ENCODE results near the gene TMEM125.

TMEM125 gene

DNA sequence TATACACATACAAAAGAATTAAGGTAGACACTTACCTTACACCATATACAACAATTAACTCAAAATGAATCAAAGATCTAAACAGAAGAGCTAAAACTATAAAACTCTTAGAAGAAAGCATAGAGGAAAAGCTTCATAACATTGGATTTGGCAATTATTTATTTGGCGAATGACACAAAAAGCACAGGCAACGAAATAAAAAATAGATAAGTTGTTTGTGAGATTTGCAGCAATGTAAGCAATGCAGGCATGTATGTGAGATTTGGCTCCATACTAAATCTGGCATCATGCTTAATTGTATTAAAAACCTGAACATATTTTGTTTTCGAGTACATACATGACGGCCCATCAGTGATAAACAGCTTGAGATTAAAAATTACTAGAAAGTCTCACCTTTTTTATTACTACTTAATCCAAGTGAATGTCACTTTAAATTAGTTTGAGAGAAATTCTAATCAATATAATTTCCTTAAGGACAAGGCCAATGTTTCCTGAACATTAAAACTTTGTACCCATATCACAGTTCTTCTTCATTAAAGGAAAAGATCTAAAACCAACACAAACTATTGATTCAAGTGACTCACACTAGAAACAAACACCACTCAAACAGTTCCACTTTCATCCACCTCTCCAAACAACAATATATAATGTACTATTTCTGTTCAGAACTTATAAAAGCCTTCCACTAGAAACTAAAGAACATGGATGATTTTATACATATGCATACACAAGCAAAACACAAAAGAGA, 23.1 kb upstream of the TMEM125 start:
- H3K4me3 ChIP-seq (ENCODE audit: low read depth, low read length): no peak overlapping the region

DNA sequence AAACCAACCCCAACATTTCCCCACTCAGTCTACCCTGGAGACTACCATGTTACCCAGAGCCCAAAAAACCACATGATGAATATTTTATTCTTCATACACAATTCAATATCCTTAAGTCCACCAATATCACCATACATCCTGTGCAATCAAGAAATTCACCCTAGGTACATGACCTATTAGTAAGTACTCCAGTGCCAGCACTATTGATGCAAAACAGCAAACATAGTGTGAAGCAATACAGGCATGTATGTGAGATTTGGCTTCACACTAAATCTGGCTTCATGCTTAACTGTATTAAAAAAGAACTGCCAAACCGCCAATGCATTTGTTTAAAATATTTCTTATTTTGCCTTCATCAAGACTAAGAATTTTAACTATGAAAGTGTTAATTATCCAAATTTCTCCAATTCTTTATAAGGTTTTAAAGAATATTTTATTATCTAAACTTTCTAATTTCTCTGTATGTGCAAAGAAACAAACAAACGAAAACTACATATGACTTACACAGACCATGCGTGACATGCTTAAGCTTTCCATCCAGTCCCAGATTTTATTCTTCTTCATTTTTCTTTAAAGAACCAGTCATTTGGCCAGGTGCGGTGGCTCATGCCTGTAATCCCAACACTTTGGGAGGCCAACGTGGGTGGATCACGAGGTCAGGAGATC, 22.4 kb upstream of the TMEM125 start:
- H3K4me3 ChIP-seq (ENCODE audit: low read depth, low read length): no peak overlapping the region

DNA sequence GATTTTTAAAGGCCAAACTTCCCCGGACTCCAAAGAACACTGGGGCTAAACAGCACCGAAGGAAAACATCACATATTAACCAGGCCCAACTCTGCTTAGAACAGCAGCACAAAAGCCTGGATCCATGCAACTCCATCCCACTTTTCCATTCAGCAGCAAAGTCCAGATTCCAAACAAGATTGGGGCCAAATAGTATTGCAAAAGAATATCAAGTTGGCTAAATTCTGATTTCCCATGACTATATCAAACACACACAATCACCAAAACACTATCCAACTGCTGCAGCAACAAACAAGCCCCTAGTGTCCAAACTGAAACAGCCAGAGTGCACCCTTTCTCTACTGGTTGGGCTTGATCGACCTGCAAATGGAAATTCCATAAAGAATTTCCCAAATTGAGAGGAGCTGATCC, 19.4 kb upstream of the TMEM125 start:
- H3K4me3 ChIP-seq (ENCODE audit: low read depth, low read length): no peak overlapping the region

DNA sequence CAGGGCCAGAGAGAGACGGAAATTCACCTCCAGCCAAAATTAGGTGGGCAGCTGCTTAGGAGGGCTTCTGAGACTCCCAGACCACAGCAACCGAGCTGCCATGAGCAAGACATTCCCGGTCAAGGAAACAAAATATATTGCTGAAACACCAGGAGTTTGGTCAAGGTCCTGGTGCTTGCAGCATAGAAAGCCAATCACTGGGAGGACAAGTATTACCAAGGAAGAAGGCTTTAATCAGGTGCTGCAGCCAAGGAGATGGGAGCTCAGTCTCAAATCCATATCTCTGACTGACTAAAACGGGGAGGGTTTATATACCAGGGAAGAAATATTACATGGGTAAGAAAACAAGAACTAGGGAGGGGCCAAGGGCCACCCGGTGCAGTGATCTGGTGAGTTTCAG, 18.8 kb upstream of the TMEM125 start:
- no peak overlapping the region for H3K4me3 ChIP-seq (ENCODE audit: low read depth, low read length)

DNA sequence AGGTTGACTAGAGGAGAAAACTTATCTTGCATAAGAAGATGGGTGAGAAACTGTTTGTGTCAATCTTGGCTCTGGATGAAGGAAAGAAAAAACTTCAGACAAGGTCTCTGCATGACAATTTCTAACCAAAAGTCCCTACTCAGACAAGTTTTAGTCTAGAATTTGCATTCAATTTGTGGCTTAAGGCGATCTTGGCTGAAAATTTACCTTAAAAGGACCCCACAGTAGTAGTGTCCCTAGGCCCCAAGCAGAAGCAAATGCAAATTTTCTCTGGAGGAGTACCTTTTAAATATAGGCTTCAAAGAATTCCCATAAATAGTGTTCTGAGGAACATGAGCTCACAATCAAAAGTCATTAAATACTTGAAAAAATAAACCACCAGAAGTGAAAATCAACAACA, 17.6 kb upstream of the TMEM125 start:
- no peak overlapping the region for H3K4me3 ChIP-seq (ENCODE audit: low read depth, low read length)

DNA sequence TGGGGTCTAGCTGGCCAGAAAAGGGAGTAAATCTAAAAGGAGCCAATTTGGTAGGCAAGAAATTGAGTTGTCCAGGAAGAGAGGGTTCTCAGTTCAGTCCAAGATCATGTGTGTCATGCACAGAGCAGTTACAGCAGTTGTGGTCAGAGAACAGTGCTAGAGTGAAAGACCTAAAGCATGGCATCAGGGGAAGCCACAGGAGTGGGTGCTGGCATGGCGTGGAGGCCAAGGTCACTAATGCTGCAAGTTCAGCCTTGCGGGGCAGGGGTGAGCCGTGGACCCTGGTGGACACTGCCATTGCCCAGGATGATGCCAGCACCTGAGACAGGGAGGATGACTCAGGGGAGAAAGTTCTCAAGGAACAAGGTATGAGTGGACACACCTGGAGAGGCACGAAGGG, 16.6 kb upstream of the TMEM125 start:
- no peak overlapping the region for H3K4me3 ChIP-seq (ENCODE audit: low read depth, low read length)

DNA sequence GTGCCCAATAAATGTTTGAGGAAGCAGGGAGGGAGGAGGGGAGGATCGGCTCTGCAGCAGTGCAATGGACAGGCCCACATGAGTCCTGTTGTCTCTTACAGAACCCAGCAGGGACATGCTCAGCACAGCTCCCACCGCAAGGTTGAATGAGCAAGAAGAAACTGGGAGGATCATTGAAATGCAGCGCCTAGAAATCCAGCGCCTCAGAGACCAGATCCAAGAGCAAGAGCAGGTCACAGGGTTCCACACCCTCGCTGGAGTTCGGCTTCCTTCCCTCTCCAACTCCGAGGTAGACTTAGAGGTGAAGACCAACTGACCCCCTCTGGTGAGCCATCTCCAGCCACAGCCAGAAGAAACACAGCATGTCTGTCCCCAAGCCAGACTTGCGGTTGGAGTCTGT, 15.9 kb upstream of the TMEM125 start:
- no peak overlapping the region for H3K4me3 ChIP-seq (ENCODE audit: low read depth, low read length)

DNA sequence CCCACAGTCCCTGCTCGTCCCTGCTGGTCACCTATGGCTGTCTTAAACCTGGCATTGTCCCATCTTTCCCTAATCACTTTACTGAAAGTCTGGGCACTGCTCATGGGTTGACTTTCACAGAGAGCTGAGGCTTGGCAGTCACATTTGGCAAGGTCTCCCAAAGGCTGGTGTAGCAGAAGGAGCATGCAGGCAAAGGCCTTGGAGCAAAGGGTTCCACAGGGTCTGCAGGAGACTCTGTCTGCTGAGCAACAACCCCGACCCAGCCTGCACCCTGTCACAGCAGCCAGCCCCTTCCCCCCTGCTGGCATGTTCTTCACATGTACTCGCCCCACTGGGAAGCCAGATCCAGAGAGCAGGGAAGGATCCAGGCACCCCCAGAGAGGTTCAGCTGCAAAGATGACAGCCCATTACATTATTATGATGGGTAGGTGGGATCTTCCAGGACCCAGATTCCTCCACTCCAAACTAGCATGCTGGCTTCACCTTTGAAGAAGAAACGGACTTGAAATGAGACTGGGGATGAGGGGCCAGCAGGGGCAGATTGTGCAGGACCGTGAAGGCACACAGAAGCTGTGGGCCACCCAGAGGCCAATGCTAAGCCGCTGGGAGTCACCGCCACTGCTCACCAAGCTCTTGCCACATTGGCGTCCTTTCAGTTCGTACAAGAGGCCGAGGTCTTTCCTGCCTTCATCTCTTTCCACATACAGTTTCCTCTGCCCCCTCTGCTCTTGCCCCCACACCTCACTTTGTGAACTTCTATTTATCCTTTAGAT, 14.2 kb upstream of the TMEM125 start:
- H3K4me3 ChIP-seq (ENCODE audit: low read depth, low read length): no peak overlapping the region

DNA sequence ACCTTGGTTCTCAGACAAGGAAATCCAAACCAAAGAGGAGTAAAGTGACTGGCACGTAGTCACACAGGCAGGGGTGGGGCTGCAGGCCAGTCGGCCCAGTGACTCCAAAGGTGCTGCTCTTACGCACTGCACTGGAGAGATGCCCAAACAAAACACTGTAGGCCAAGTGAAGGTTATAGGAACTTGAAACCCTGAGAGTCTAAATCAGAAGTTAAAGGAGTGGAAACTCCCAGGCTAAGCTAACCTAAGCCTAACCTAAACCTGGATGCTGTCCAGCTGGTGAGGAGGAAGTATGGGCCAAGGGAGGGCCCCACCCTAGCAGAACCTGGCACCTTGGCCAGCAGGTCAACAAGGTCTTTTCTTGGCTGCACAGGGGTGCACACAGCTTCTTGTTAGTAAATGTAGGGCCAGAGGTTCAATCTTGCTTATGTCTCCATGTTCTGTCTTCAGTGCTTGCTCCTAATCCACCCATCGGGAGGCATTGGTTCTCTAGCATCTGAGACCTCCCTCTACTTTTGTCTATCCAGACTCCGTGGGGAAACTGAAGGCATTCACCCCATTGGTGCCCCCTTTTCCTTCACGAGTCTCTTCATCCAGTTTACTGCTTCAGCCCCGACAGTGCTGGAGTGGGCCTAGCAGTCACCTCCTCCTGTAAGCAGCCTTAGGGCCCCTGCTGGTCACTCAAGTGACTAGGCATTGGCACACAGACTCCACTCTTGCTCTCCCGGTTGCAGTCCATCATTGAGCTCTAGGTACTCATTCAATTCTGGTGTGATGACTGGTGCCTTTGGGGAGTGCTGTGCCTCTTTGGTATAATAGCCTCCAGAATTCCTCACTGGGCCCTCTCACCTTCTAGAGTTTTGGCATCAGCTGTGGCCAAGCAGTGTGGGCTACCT, 12.9 kb upstream of the TMEM125 start:
- no peak overlapping the region for H3K4me3 ChIP-seq (ENCODE audit: low read depth, low read length)

DNA sequence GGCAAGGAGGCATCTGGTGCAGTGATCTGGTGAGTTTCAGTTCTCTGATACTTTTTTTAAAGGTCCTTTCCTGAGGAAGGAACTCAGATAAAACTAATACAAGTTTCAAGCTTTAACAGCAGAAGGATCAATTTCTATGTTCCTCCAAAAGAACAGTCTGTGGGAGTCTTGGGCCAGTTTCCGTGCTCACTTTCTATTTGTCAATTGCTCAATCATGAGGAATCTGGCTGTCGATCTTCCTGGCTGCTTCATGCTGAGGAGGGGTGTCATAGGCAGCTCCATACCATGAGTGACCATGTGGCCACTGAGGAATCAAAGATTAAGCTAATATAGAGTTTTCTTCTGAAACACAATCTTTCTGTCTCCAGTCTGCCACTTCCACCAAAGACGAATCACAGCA, 11.4 kb upstream of the TMEM125 start:
- no peak overlapping the region for H3K4me3 ChIP-seq (ENCODE audit: low read depth, low read length)

DNA sequence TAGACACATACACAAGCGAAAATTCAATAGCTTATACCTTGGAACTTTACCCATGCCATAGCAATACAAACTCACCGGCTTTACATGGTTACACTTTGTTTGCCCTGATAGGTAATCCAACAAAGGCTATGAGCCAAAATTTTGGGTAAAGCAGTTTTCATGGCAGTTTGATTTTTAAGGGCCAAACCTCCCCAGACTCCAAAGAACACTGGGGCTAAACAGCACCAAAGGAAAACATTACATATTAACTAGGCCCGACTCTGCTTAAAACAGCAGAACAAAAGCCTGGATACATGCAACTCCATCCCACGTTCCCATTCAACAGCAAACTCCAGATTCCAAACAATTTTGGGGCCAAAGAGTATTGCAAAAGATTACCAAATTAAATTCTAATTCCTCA, 4.4 kb upstream of the TMEM125 start:
- no peak overlapping the region for H3K4me3 ChIP-seq (ENCODE audit: low read depth, low read length)

DNA sequence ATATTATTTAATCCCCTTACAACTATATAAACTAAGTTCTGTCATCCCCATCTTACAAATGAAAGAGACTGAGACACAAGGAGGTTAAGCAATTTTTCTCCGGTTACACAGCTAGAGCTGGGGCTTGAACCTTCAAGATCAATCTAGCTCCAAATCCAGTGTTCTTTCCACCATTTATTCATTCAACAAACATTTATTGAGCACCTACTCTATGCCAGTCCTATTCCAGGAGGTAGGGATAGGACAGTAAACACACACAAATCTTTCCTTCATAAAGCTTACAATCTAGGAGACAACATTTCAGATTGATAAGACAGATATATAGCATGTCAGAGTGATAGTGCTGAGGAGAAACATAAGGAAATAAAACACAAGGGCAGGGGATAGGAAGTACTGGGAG, 2.9 kb upstream of the TMEM125 start:
- no peak overlapping the region for H3K4me3 ChIP-seq (ENCODE audit: low read depth, low read length)

DNA sequence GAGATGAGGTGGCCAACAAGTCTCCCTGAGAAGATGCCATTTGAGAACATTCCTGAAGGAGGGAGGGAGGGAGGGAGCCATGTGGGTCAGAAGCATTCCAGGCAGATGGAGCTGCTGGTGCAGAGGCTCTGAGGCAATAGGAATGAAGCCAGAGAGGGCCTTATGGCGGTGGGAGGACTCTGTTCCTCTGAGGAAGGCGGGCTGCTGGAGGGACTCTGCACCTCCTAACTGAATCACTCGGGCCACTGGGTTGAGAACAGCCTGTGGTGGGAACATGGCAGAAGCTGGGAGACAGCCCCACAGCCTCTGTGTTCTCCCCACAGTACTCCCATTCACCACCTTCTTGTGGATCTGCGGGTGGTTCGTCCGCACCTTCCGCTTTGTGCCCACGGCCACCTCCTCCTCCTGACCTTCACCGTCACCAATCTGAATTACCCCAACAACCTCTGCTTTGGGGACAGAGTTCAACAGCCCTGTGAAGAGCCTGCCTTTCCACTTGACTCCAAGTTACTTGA, 2.4 kb upstream of the TMEM125 start:
- H3K4me3 ChIP-seq (ENCODE audit: low read depth, low read length): no peak overlapping the region

DNA sequence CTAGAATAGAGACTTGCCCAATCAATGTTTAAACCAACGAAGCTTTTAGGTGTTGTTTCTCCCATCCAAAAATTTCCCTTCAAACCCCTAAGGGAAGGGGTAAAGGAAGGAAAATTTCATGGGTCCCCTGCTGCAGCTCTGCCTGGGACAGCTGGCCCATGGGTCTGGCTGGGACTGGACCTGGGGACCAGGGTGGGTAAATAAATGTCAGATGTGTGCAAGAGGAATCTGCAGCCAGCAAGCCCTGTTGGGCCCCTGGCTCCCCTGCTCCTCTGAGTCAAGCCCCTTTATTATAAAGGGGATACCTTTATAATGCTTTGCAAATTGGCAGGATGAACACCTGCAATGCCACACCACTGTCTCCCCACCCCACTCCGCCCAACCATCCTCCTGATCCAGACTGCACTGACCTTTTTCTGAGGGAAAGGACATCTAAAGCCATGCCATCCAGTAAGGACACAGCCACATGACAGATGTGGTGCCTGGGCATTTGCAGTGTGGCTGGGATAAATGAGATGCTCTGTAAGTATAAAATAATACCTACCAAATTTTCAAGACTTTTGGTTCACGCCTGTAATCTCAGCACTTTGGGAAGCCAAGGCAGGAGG, 1.9 kb upstream of the TMEM125 start:
- no peak overlapping the region for H3K4me3 ChIP-seq (ENCODE audit: low read depth, low read length)

DNA sequence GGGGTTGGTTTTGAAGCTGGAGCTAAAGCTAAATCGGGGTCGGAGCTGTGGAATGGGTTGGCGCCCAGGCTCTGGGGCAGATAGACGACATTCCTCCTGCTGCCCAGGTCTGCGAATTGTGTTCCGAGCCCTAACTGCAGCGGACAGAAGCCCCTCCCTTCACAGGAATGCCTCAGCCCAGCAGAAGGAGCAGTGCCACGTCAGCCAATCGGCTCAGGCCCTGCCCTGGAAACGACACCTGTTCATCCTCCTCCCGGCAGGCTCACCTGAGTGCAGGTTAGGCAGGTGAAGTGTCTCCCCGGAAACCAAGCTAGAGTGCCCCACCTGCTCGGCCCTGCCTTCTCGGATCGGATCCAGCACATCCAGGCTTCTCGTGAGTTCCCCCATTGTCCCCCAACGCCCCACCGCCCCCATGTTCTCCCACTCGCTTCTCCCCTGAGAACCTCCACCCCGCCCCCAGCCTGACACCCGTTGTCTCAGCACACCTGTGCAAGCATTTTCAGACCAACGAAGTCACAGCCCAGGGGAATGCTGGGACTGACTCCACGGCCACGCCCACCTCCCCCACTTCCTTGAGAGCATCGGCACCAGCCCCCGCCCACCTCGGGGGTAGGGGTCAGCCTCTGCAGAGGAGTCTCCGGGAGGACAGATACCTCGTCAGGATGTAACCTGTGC, 775 bp downstream of the TMEM125 start:
- peak overlapping the region; percentile 50 for H3K4me3 ChIP-seq (ENCODE audit: low read depth, low read length)

DNA sequence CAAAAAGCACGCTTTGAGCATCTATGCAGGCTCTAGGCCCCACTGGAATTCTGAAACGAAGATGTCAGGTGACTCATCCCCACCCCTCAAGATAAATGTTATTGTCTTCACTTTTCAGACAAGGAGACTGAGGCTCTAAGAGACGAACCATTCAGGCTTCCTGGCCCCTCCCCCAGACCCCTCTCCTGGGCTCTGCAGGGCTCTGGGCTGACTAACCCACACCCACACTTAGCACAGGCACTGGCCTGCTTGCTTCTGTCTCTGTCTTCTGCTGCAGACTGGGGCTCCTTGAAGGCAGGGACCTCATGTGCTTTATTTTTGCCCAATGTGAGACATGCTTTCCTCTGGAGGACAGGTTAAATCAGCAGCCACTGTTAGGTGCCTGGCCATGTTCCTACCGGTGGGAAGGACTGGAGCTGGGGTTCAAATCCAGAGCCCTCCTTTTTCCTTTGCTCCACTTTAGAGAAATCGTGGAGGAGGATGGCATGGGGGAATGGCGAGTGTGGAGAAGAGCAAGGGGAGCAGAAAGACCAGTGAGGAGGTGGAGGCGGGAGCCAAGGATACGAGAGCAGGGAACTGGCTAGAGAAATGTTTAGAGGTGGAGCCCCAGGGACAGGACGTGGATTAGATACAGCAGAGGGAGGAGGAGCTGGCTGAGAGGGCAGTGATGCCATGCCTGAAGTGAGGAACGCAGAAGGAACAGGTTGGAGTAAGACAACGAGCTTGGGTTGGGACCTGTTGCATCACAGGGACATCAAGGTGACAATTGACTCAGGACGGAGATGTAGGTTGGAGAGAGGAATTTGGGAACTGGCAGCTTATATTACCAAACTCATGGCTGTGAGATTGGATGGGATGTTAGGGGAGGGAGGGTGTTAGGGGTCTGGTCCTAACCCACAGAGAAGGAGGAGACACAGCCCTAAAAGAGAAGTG, 1.7 kb downstream of the TMEM125 start:
- peak overlapping the region; percentile 50 for H3K4me3 ChIP-seq (ENCODE audit: low read depth, low read length)

DNA sequence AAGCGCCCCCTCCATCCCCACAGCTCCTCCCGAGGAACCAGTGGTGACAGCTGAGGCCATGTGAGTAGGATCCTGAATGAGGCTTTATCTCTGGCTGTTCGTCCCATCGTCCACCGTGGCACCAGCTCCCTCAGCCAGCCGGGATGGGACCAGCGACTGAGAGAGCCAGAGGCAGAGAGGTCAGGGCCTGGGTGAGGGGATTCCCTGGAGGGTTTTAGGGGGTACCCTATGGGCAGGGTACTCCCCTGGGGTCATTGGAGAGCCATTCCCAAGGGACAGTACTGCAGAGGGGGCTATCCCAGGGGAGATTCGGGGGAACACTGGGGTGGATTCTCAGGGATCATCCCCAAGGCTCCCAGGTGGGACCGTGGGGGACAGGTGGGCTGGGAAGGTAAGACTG, 2.4 kb downstream of the TMEM125 start:
- H3K4me3 ChIP-seq (ENCODE audit: low read depth, low read length): no peak overlapping the region
